Measurements from ENCODE around the gene KIR3DL3.
"Not testable (repeated sequence)": the region's sequence is repeated elsewhere in the genome, so short reads cannot be mapped to it uniquely, and the experiment has no call there.

The KIR3DL3 gene

DNA sequence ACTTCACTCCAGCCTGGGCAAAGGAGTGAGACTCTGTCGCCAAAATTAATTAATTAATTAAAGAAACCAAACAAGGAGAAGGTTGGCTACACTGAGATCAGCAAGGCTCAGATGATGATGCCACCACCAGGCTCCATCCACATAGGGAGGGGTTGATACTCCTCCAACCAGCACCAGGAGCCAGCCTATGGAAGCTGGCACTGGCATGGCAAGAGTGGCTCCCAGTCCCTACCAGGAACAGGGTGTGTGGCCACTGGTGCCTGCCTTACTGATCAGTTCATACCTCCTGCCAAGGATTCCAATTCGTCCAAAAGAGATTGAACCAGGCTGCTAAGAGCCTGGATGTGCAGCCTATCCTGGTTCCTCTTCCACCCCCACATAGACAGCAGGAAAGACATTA, 48.4 kb downstream of the KIR3DL3 start:
- not testable (repeated sequence) for DNase-seq (ENCODE audit: extremely low read depth, low read depth)

DNA sequence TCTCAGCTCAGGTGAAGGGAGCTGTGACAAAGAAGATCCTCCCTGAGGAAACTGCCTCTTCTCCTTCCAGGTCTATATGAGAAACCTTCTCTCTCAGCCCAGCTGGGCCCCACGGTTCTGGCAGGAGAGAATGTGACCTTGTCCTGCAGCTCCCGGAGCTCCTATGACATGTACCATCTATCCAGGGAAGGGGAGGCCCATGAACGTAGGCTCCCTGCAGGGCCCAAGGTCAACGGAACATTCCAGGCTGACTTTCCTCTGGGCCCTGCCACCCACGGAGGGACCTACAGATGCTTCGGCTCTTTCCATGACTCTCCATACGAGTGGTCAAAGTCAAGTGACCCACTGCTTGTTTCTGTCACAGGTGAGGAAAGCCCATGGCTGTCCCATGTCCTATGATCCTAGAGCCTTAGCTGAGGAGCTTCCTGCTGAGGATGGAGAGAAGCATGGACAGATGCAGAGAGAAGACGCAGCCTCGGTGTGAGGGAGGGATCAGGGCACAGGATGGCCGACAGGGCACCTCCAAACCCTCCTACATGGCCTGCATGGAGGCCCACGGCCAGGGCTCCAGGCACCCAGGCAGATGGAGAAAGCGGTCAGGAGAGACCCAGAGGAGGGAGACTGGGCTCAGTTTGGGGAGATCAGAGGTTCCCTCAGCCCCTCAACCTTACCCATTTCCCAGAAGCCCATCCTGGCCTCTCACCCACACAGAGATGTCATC, 51.0 kb downstream of the KIR3DL3 start:
- DNase-seq (ENCODE audit: extremely low read depth, low read depth): not testable (repeated sequence)

GRCh38 chr19:54775830-54776229, 51.6 kb downstream of the KIR3DL3 start:
- DNase-seq (ENCODE audit: extremely low read depth, low read depth): not testable (repeated sequence)

DNA sequence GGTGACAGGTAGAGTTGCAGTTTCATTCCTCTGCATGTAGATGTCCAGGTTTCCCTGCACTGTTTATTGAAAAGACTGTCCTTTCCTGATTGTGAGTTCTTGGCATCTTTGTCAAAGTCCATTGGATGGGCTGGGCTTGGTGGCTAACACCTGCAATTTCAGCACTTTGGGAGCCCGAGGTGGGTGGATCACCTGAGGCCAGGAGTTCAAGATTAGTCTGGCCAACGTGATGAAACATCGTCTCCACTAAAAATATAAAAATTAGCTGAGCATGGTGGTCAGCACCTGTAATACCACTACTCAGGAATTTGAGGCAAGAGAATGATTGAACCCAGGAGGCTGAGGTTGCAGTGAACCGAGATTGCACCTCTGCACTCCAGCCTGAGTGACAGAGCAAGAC, 53.6 kb downstream of the KIR3DL3 start:
- DNase-seq (ENCODE audit: extremely low read depth, low read depth): not testable (repeated sequence)

DNA sequence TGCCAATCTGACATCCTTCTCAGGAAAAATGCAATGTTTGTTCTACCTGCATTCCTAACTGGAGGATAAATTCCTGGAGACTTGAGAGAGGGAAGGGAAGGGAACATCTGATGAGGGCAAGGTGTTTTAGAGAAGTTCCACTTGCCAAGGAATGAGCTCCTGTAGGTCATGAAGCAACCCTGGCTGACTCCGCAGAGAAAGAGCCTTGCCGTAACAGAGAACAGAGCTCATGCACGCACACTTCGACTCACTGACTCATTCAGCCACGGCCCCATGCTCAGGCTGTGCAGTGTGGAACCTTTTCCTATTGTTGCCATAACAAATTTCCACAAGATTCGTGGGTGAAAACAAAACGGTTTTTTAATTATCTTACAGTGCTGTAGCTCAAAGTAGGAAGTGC, 54.7 kb downstream of the KIR3DL3 start:
- not testable (repeated sequence) for DNase-seq (ENCODE audit: extremely low read depth, low read depth)

GRCh38 chr19:54782916-54783315, 58.7 kb downstream of the KIR3DL3 start:
- not testable (repeated sequence) for DNase-seq (ENCODE audit: extremely low read depth, low read depth)
